OCI-M1 (cell line): ENCODE measurements around the gene PXK.

Source experiments
- DNase-seq: peaks from one replicate; lab custom pipeline; 2025; lab: John Stamatoyannopoulos, UW

The PXK gene

GRCh38 chr3:58466899-58467563 lies 134.3 kb downstream of the PXK start:
- DNase-seq = no peak

GRCh38 chr3:58469096-58469495 lies 136.4 kb downstream of the PXK start:
- no peak for DNase-seq

DNA sequence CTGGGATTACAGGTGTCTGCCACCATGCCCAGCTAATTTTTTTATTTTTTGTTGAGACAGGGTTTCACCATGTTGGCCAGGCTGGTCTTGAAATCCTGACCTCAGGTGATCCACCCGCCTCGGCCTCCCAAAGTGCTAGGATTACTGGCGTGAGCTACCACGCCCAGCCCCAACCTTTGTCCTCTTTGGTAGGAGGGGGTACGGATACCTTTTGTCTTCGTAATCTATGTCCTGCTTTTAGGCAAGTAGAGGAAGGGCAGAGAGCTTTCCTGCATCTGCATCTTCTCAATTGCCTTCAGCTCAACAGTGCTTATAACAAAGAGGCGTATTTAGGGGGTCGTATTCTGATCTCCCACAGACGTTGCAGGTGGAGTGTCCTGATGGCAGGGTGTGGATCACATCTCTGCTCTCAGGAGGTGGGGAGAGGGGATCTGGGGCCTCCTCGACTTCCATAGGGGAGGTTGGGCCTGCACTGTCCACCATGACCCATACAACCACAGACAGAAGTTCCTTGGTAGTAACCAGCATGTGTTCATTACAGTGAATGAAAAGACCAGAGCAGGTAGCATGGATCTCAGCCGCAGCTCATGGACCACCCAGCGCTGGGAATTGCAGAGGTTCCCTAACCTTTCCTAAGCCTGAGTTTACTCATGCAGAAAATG lies 137.8 kb downstream of the PXK start:
- DNase-seq = no peak

GRCh38 chr3:58471025-58471887 lies 138.6 kb downstream of the PXK start:
- peak; percentile 69 for DNase-seq

DNA sequence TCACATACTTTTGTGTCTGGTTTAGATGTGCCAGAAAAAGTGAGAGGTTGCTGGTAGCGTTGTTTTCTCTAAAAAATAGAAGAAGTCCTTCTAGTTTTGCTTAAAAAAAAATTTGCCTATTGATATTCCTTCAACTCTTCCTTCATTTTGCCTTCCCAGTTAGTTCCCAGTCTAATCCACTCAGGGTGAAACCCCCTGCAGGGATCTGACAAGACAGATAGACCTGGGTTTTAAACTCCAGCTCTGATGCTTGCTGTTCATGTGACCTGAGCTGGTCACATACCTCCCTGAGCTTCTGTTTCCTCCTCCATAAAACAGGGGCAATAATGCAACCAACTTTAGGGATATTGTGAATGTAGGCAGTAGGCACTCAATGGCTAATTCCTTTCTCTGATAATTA lies 140.6 kb downstream of the PXK start:
- DNase-seq = no peak

DNA sequence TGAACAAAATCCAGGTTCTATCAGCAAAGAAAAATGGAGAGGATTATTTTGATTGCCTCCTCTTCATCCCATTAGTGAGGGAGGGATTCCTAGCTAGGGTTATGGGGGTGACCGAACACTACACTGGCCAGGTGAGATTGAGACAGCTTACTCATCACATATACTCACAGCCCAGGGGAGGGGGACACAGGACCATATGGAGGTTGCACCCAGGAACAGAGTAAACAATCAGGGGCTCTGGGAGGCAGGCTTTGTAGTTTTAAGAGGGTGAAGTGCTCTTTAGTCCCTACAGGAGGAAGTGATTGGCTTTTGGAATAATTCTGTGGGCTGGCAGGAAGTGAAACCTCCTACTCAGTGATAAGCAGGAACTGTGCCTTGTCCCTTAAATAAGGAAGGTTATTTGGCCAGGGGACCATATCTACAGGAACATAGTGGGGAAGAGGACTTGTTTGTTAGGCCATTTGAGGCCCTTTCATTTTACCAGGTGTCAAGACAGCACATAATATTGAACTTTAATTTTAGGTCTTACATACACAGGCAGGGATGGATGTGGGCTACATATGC lies 141.7 kb downstream of the PXK start:
- peak; percentile 46 for DNase-seq

DNA sequence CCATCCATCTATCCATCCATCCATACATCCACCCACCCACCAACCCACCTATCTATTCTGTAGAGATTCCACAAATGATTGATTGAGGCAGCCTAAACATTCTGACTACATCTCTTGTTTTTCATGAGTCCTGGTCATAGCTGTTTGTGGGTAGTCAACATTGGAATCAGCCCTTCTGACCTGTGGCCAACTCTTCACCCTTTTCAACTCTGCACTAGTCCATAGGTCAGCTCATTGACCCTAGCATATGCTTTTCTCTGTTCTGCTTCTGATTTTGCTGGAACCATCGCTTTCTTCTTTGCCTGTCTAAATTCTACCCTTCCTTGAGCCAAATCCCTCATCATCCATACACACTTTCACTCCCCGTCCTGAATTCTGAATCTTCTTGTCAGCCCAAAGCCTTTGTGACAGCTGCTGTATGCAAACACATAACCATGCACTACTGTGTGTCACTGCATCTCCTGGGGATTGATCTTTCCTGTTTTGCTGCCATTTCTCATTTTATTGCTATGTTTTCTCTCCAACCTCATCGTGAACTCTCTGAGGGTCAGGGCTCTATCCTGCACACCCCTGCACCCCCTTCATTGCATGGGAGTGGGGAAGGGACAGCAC lies 142.4 kb downstream of the PXK start:
- no peak for DNase-seq
